ENCODE results near the gene SPG7. TPM values are rescaled to one million over a fixed set of nuclear protein-coding genes. Genes with fewer than 3 reads are reported as not detected.

SPG7 gene
- total RNA-seq, 3 donors from 2014 or later (not counting 1 experiment from before 2014, with no cell fraction given), result 142 to 195 (median 180) TPM

GRCh38 chr16:89523680-89524344, 15.6 kb downstream of the SPG7 start:
- peaks cover 0 to 4% of the 10 kb centered on the region in 2 donors for H3K4me1 Mint-ChIP-seq
- peaks cover 66% of the 10 kb centered on the region for H3K36me3 ChIP-seq (ENCODE audit: control insufficient read depth, insufficient read depth, low read length)
- H3K27ac Mint-ChIP-seq, result no peak overlapping the region
- H3K9me3 ChIP-seq (ENCODE audit: control insufficient read depth, insufficient read depth, low read length), result no peaks in the 10 kb centered on the region
- 95% methylated on average over 32 of the region's 32 CpGs for WGBS (ENCODE audit: insufficient coverage)
- no peak overlapping the region for H3K27ac ChIP-seq (ENCODE audit: low read length)
- TF ChIP-seq CTCF (IDR thresholded peaks at IDR 0.05), result no peak
- intact Hi-C loops (cut with micrococcal nuclease), result no loop called here
- peaks cover 6% of the 10 kb centered on the region for H3K36me3 Mint-ChIP-seq
- H3K4me3 Mint-ChIP-seq, result no peak overlapping the region
- no peak for ATAC-seq
- no peak overlapping the region for H3K4me3 ChIP-seq (ENCODE audit: low read length)
- no peaks in the 10 kb centered on the region for H3K27me3 ChIP-seq (ENCODE audit: control insufficient read depth, insufficient read depth, low read length)
- no peaks in the 10 kb centered on the region for H3K27me3 Mint-ChIP-seq (ENCODE audit: low read depth in 2 of 2)
- no peaks in the 10 kb centered on the region for H3K9me3 Mint-ChIP-seq
- DNase-seq, result no peak
- peaks cover 4% of the 10 kb centered on the region for H3K4me1 ChIP-seq (ENCODE audit: control insufficient read depth, insufficient read depth, low read length)

DNA sequence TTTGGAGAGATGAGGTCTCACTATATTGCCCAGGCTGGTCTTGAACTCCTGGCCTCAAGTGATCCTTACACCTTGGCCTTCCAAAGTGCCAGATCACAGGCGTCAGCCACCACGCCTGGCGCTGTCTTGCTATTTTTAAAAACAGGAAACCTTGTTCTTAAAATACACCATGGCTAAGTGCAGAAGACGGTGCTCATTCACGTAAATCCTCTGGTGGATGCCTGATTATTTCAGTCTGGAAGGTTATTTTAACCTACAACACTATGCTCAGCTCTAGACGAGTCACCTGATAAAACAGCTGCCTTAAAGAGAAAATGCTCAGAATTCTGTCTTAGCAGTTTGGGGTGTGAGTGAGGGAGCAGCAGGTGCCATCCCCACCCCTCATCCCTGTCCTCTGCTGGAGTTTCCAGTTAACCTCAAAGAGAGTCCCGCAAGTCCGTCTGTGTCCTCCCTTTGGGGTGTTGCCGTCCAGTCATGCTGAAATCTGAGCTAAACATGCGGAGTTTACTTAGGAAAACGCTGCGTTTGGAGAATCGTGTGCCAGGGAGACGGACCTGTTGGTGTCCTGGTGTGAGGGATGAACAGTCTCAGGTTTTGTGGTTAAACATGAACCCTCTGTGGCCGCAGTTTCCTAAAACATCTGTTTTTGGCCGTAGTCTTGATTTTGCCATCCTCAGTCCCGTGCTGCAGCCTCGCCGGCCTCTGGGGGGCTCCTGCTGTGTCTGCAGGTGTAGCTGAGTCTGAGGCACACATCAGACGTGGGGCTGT, 17.1 kb downstream of the SPG7 start:
- DNase-seq (no peak), ATAC-seq (no peak)
- 57% methylated on average over 19 of the region's 20 CpGs for WGBS (ENCODE audit: insufficient coverage)
- Histone ChIP-seq H3K4me3 (ENCODE audit: low read length) (no peak overlapping the region), H3K9me3 (ENCODE audit: control insufficient read depth, insufficient read depth, low read length) (no peaks in the 10 kb centered on the region), H3K27ac (ENCODE audit: low read length) (no peak overlapping the region), H3K4me1 (ENCODE audit: control insufficient read depth, insufficient read depth, low read length) (peaks cover 4% of the 10 kb centered on the region), H3K36me3 (ENCODE audit: control insufficient read depth, insufficient read depth, low read length) (peaks cover 66% of the 10 kb centered on the region), H3K27me3 (ENCODE audit: control insufficient read depth, insufficient read depth, low read length) (no peaks in the 10 kb centered on the region)
- intact Hi-C loops (cut with micrococcal nuclease), result no loop called here
- TF ChIP-seq CTCF (IDR thresholded peaks at IDR 0.05), result no peak
- Mint-ChIP-seq H3K36me3 (peaks cover 6% of the 10 kb centered on the region), H3K4me1 (no peaks in the 10 kb centered on the region), H3K27me3 (ENCODE audit: low read depth in 2 of 2) (no peaks in the 10 kb centered on the region), H3K9me3 (no peaks in the 10 kb centered on the region), H3K4me3 (no peak overlapping the region), H3K27ac (no peak overlapping the region)

DNA sequence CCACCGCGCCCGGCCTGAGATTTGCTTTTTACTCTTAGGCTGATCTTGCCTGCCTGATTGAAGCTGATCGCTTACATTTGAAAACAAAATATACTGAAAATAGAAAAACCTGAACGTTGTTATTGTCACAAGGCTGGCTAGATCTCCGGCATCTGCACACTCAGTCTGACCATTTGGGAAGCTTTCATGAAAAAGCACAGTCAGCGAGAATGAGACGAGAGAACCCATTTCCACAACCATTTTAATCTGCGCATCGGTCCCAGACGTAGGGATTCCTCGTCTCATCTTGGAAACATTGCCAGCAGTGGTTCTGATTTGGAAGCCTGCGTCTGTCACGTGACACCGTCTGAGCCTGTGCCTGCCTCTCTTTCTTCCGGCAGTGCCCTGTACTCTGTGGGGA, 20.9 kb downstream of the SPG7 start:
- intact Hi-C loops (cut with micrococcal nuclease), result no loop called here
- DNase-seq, result no peak
- Histone ChIP-seq H3K4me1 (ENCODE audit: control insufficient read depth, insufficient read depth, low read length) (peaks cover 12% of the 10 kb centered on the region), H3K27me3 (ENCODE audit: control insufficient read depth, insufficient read depth, low read length) (no peaks in the 10 kb centered on the region), H3K9me3 (ENCODE audit: control insufficient read depth, insufficient read depth, low read length) (no peaks in the 10 kb centered on the region), H3K27ac (ENCODE audit: low read length) (no peak overlapping the region), H3K4me3 (ENCODE audit: low read length) (no peak overlapping the region), H3K36me3 (ENCODE audit: control insufficient read depth, insufficient read depth, low read length) (peaks cover 69% of the 10 kb centered on the region)
- Mint-ChIP-seq H3K9me3 (no peaks in the 10 kb centered on the region), H3K27ac (no peak overlapping the region), H3K27me3 (ENCODE audit: low read depth in 2 of 2) (no peaks in the 10 kb centered on the region), H3K4me1 (peaks cover 2 to 4% of the 10 kb centered on the region in 2 donors), H3K4me3 (no peak overlapping the region), H3K36me3 (no peaks in the 10 kb centered on the region)
- ATAC-seq, result no peak
- WGBS (ENCODE audit: insufficient coverage), result 88% methylated on average over 16 of the region's 16 CpGs
- TF ChIP-seq CTCF (IDR thresholded peaks at IDR 0.05), result no peak

All from natural killer cell (primary cell).